ENCODE data around the gene MTA1.

Gene MTA1

GRCh38 chr14:105419195-105420091 is at the start of gene MTA1:
Gene MTA1 (plus strand): TSS chr14:105419827. CDS start chr14:105420036, 209 bp downstream.
- peak; percentile 37 for DNase-seq

GRCh38 chr14:105374389-105374788 is 45.2 kb upstream of the MTA1 start:
- no peak for DNase-seq

GRCh38 chr14:105375635-105376057 is 44.0 kb upstream of the MTA1 start:
- peak; percentile 20 for DNase-seq

- no peak for DNase-seq
These were observed 42.8 kb upstream of the MTA1 start for GRCh38 chr14:105376521-105377440.

DNA sequence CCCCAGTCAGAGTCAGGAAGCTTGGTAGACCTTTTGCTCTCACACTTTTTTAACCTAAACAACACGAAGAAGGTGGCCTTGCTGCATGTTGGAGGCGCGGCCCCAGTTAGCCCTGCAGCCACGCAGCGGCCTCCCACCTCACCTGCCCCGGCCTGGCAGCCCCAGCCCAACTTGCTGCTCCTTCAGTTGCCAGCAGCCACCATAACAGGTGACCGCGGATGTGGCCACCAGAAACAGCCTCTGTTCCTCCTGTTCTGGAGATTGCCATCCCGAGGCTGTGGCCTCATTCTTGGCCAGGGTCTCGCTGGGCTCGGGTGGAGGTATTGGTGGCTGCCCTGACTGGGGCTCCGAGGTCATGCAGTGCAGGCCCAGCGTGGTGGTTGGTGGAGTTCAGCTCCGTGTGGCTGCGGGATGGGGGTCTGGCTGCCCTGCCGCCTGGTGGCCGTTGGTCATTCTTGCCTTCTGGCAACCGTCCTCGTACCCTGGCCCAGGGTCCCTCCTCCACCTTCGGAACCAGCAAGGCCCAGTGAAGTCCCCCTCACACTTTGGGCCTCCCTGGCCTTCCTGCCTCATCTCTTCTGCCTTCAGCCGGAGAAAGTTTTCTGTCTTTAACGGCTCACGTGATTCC is 42.0 kb upstream of the MTA1 start:
- no peak for DNase-seq

GRCh38 chr14:105378199-105378598 is 41.4 kb upstream of the MTA1 start:
- no peak for DNase-seq

DNA sequence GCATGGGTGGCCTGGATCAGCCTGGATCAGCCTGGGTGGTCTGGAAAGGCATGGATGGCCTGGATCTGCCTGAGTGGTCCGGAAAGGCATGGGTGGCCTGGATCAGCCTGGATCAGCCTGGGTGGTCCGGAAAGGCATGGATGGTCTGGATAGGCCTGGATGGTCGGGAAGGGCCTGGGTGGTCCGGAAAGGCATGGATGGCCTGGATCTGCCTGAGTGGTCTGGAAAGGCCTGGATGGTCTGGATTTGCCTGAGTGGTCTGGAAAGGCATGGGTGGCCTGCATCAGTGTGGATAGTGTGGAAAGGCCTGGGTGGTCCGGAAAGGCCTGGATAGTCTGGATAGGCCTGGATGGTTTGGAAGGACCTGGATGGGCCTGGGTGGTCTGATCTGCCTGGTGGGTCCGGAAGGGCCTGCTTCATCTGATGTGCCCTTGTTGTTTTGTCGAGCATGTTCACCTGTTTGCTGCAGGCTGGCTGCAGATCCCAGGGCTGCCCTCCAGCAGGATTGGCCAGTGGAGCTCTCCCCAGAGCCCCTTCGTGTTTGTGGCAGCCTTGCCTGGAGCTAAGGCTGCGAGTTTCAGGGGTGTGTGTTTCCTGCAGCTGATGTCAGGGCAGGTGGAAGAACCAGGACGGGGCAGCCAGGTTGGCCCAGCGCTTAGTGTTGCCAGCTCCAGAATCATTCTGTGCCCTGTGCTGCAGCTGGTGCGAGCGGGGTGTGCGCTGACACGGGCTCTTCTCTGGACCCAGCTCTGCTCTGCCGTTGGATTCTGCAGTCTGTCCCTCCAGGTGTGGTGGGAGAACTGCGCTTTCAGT is 40.5 kb upstream of the MTA1 start:
- DNase-seq, result no peak

DNA sequence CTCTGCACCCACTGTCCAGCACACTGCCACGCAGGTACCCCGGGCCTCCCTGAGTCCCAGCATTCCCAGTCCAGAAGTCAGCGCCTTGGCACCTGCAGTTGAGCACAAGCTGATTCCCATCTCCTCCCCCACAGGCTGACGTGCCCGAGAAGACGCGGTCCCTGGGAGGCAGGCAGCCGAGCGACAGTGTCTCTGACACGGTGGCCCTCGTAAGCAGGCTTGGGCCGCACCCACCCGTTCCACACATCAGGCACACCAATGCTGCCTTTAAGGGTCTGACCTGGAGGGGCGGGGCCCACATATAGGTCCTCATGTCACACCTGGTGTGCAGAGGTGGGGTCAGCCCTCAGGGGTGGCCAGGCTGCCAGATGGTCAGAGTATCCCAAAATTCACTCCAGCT is 39.7 kb upstream of the MTA1 start:
- DNase-seq, result no peak

GRCh38 chr14:105380756-105381155 is 38.9 kb upstream of the MTA1 start:
- no peak for DNase-seq

- DNase-seq, result no peak
These were observed 37.9 kb upstream of the MTA1 start for GRCh38 chr14:105381446-105382342.

DNA sequence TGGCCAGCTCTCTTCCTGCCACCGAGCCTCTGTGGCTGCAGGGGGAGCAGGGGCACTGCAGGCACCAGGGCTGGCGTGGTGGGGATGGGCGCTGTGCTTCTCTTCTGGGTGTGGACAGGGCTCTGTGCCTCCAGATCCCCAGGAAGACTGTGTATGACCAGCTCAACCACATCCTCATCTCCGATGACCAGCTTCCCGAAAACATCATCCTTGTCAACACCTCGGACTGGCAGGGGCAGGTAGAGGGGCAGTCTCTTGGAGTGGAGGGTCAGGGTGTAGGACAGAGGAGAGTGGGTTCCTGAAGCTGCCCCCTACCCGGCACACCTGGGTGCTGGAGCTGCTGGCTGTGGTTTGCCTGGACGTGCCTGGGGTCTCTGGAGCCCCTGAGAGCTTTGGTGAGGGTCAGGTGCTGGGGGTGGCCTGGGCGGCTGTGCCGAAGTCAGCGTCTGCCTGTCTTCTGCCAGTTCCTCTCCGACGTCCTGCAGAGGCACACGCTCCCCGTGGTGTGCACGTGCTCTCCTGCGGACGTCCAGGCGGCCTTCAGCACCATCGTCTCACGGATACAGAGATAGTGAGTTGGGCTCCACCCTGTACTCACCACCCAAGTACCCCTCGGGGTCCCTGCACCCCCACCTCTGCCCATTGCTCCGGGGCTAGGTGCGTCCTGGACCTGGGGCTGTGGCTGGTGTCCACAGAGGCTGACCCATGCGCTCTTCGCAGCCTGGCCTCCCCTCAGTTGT is 37.1 kb upstream of the MTA1 start:
- no peak for DNase-seq

GRCh38 chr14:105383083-105383730 is 36.4 kb upstream of the MTA1 start:
- DNase-seq, result no peak

- no peak for DNase-seq
These were observed 35.5 kb upstream of the MTA1 start for GRCh38 chr14:105384041-105384557.

- no peak for DNase-seq
These were observed 34.9 kb upstream of the MTA1 start for GRCh38 chr14:105384605-105385321.

- DNase-seq, result no peak
These were observed 34.3 kb upstream of the MTA1 start for GRCh38 chr14:105385322-105385637.

GRCh38 chr14:105385698-105386365 is 33.8 kb upstream of the MTA1 start:
- no peak for DNase-seq

- no peak for DNase-seq
These were observed 32.8 kb upstream of the MTA1 start for GRCh38 chr14:105386581-105387529.

Data from CD4-positive, alpha-beta T cell treated with Interleukin-17A for 1 hour (primary cell).